PC-3 (cell line): ENCODE results near the gene LTB. TPM values are rescaled to one million over a fixed set of nuclear protein-coding genes. Genes with fewer than 3 reads are reported as not detected.

Experiments
- ATAC-seq: fragments of 200-7000 bp; cut with Tn5 transposase; 2 replicates; pipeline ENCODE4 v1.9.1; 2020; ENCODE audit warnings: mild to moderate bottlenecking, moderate library complexity
- BruUV-seq: library from RNA; stranded (reverse); fragments of 400-500 nt; replicated peaks from 2 replicates; lab custom pipeline; 2021; lab: Mats Ljungman, UMichigan
- CTCF ChIA-PET: fragments of 300-600 bp; sonication (Branson Sonifier 250); formaldehyde crosslinking; loops from one replicate; lab custom pipeline; 2022; ENCODE audit warnings: antibody characterized with exemption; lab: Charles Lee
- POLR2A ChIA-PET: fragments of 300-600 bp; sonication (Branson Sonifier 250); formaldehyde crosslinking; loops from one replicate; lab custom pipeline; 2022; ENCODE audit warnings: antibody characterized with exemption; ENCODE audit not compliant: unreplicated experiment; lab: Charles Lee
- DNase-seq: peaks from one replicate; pipeline ENCODE4 v3.0.0-alpha.2; 2015
- H2AFZ ChIP-seq: fragments of 300-600 bp; sonication (generic); 2 replicates; pipeline ENCODE4 v1.6.0; 2016; ENCODE audit warnings: antibody characterized with exemption, low read length
- H3F3A ChIP-seq: fragments of 300-600 bp; sonication (generic); one replicate; pipeline ENCODE4 v1.6.0; 2017; ENCODE audit warnings: antibody characterized with exemption, low read length, control low read depth, mild to moderate bottlenecking; ENCODE audit not compliant: unreplicated experiment
- H3K27ac ChIP-seq: fragments of 300-600 bp; sonication (generic); 2 replicates; pipeline ENCODE4 v1.5.1; 2016; ENCODE audit warnings: mild to moderate bottlenecking, low read length
- H3K27me3 ChIP-seq: fragments of 300-600 bp; sonication (generic); 2 replicates; pipeline ENCODE4 v1.6.1; 2016; ENCODE audit warnings: low read length, mixed read lengths
- H3K36me3 ChIP-seq: fragments of 300-600 bp; sonication (generic); 2 replicates; pipeline ENCODE4 v1.6.1; 2016; ENCODE audit warnings: low read depth, mixed run types, low read length, mixed read lengths
- H3K4me1 ChIP-seq: fragments of 300-600 bp; sonication (generic); 2 replicates; pipeline ENCODE4 v1.5.1; 2016; ENCODE audit warnings: low read length; ENCODE audit not compliant: insufficient read depth
- H3K4me2 ChIP-seq: fragments of 300-600 bp; sonication (generic); 2 replicates; pipeline ENCODE4 v1.6.0; 2016; ENCODE audit warnings: low read length
- H3K4me3 ChIP-seq: fragments of 300-600 bp; sonication (generic); 2 replicates; pipeline ENCODE4 v1.5.1; 2016; ENCODE audit warnings: mild to moderate bottlenecking, low read length, mixed read lengths
- H3K79me2 ChIP-seq: fragments of 300-600 bp; sonication (generic); 2 replicates; pipeline ENCODE4 v1.6.1; 2017; ENCODE audit warnings: low read length, mixed read lengths
- H3K9ac ChIP-seq: fragments of 300-600 bp; sonication (generic); 2 replicates; pipeline ENCODE4 v1.6.0; 2016; ENCODE audit warnings: mild to moderate bottlenecking, low read length
- H3K9me2 ChIP-seq: fragments of 300-600 bp; sonication (generic); replicated peaks from 2 replicates; pipeline ENCODE4 v1.6.1; 2016; ENCODE audit warnings: mixed run types, low read length, mixed read lengths
- H3K9me3 ChIP-seq: fragments of 300-600 bp; sonication (generic); 2 replicates; pipeline ENCODE4 v1.6.1; 2016; ENCODE audit warnings: low read length, mixed read lengths
- H4K20me1 ChIP-seq: fragments of 300-600 bp; sonication (generic); 2 replicates; pipeline ENCODE4 v1.6.1; 2016; ENCODE audit warnings: low read length, mixed read lengths
- EZH2 ChIP-seq: fragments of 300-600 bp; sonication (generic); IDR thresholded peaks from one replicate; pipeline ENCODE4 v1.6.1; 2017; ENCODE audit warnings: antibody characterized with exemption, mild to moderate bottlenecking, low read length; ENCODE audit not compliant: unreplicated experiment
- EZH2phosphoT487 ChIP-seq: fragments of 300-600 bp; sonication (generic); IDR thresholded peaks from 2 replicates; pipeline ENCODE4 v1.6.1; 2018; ENCODE audit warnings: mild to moderate bottlenecking, antibody characterized with exemption, low read length, borderline replicate concordance
- intact Hi-C: fragments of 100-400 bp; cut with micrococcal nuclease; formaldehyde crosslinking; loops from 2 replicates; pipeline ENCODE4 v1.9.0; 2023
- total RNA-seq: library from RNA; depleted of rRNA; stranded (reverse); fragments of >200 nt; gene quantifications from 2 replicates; pipeline ENCODE4 v1.2.3, GENCODE V29; 2014
- TF ChIP-seq, protein P1 (sequence below): fragments of 300-600 bp; sonication (generic); conservative IDR thresholded peaks from 2 replicates; pipeline ENCODE4 v1.5.1; 2017; ENCODE audit warnings: antibody characterized with exemption, low read depth, mild to moderate bottlenecking, low read length

Gene LTB
- total RNA-seq, 1 experiment from 2014 or later, result 1.5 TPM

DNA sequence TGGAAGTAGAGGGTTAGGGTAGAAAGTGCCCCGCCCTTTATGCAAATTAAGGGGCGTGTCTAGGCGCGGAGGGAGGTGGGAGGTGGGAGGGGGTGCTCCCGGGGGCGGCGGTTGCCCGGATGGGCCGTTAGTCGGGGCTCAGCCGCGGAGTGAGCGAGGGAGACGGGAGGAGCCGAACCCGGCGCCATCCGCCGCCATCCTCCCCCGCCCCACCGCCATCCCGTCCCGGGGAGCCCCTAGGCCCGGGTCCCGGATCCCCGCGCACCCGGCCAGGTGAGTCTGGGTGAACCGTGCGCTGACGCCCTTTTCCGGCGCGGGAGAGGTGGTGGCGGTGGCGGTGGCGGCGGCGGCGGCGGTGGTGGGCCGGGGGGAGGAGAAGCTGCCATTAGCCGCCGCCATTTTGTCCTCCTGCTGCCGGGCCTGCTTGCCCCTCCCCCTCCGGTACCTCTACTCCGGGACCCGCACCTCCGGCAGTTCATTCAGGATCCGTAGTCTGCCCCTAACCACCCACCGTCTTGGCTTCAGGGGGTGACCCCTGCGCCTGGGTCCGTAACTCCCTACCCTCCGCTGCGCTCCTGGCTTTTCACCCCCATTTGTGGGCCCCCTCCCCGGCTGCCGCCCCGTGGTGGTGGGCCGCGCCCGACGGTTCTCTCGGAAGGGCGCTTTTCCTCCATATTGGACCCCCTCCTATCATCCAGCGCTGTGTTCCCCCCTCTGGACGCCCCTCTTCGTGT lies 38.5 kb upstream of the LTB start, which contains the start of gene PRRC2A:
Gene PRRC2A, plus strand, starts transcription at position 130 of the 734 bp plus-strand sequence. CDS start 2,075 bp downstream, outside the sequence.
- peak within 1 kb of the TSS; percentile 99 for H3K4me3 ChIP-seq
- no peaks in the 10 kb centered on the region for H3K9me2 ChIP-seq
- H3K27me3 ChIP-seq, result no peaks in the 10 kb centered on the region
- intact Hi-C loops, result loop anchor here (1.0 kb wide), 2 partner anchors 32 to 45 kb away; partner anchors contain the start of gene BAG6
- ChIA-PET CTCF (no interaction called here), POLR2A (no interaction called here)
- no peaks in the 10 kb centered on the region for H3F3A ChIP-seq
- no TSS peak for BruUV-seq
- H3K4me2 ChIP-seq, result peak within 1 kb of the TSS; percentile 98
- H2AFZ ChIP-seq, result peak within 1 kb of the TSS; percentile 83
- peaks cover 17% of the 10 kb centered on the region for H3K4me1 ChIP-seq
- DNase-seq (no peak), ATAC-seq (peak; percentile 62)
- H3K36me3 ChIP-seq, result peaks cover 23% of the 10 kb centered on the region
- peak within 1 kb of the TSS; percentile 91 for H3K27ac ChIP-seq
- H3K9ac ChIP-seq, result peak within 1 kb of the TSS; percentile 99
- H4K20me1 ChIP-seq, result peaks cover 24% of the 10 kb centered on the region
- H3K9me3 ChIP-seq, result no peaks in the 10 kb centered on the region
- no peak for TF ChIP-seq EZH2phosphoT487
- no peak for TF ChIP-seq EZH2
- TF ChIP-seq, protein P1, sequence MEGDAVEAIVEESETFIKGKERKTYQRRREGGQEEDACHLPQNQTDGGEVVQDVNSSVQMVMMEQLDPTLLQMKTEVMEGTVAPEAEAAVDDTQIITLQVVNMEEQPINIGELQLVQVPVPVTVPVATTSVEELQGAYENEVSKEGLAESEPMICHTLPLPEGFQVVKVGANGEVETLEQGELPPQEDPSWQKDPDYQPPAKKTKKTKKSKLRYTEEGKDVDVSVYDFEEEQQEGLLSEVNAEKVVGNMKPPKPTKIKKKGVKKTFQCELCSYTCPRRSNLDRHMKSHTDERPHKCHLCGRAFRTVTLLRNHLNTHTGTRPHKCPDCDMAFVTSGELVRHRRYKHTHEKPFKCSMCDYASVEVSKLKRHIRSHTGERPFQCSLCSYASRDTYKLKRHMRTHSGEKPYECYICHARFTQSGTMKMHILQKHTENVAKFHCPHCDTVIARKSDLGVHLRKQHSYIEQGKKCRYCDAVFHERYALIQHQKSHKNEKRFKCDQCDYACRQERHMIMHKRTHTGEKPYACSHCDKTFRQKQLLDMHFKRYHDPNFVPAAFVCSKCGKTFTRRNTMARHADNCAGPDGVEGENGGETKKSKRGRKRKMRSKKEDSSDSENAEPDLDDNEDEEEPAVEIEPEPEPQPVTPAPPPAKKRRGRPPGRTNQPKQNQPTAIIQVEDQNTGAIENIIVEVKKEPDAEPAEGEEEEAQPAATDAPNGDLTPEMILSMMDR, result no peak
- H3K79me2 ChIP-seq, result peaks cover 49% of the 10 kb centered on the region

DNA sequence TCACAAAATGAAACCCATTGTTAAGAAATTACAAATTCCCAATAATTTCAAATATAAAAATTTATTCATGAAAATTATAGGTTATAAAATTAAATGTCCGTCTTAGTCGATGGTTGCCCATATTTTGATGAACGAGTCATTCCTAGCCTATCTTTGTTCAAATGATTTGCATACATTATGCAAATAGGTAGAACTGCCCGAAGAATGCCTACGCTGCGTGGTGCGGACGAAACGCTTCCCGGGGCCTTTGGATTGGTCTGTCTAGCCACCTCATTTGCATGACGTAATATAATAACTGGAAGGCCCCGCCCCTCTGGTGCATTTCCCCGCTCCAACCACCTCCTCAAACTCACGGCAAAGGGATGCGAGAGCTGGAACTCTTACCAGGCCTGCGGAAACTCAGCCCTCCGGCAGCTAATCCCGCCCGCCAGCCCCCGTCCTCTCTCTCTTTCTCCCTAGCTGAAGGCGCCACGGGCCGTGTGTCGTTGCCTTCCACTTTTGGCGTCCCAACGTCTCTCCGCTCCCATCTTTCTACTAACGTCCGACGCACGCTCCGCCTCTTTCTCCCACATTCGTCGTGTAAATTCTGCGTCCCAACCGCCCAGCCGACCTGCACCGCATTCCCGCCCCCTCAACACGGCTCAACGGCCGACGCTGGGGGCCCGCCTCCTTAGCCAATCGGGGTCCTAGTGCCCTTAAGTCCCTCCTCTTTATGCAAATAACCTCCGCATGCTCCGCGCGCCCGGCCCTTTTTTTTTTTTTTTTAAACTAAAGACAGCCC lies 37.8 kb upstream of the LTB start:
- no peaks in the 10 kb centered on the region for H3F3A ChIP-seq
- H3K9me3 ChIP-seq, result no peaks in the 10 kb centered on the region
- CTCF ChIA-PET, result no interaction called here
- POLR2A ChIA-PET, result no interaction called here
- ATAC-seq (peak; percentile 88), DNase-seq (peak; percentile 98)
- peak overlapping the region; percentile 83 for H2AFZ ChIP-seq
- BruUV-seq, result TSS peak; percentile 96
- intact Hi-C loops, result loop anchor here (1.0 kb wide), 2 partner anchors 32 to 45 kb away; partner anchors contain the start of gene BAG6
- peaks cover 17% of the 10 kb centered on the region for H3K4me1 ChIP-seq
- H4K20me1 ChIP-seq, result peaks cover 24% of the 10 kb centered on the region
- no peaks in the 10 kb centered on the region for H3K9me2 ChIP-seq
- no peaks in the 10 kb centered on the region for H3K27me3 ChIP-seq
- H3K27ac ChIP-seq, result peak overlapping the region; percentile 91
- H3K9ac ChIP-seq, result peak overlapping the region; percentile 99
- H3K4me3 ChIP-seq, result peak overlapping the region; percentile 99
- peaks cover 15% of the 10 kb centered on the region for H3K36me3 ChIP-seq
- H3K79me2 ChIP-seq, result peaks cover 42% of the 10 kb centered on the region
- H3K4me2 ChIP-seq, result peak overlapping the region; percentile 83
- TF ChIP-seq, protein P1, result no peak
- TF ChIP-seq EZH2phosphoT487, result no peak
- TF ChIP-seq EZH2, result no peak
